SK-N-SH (cell line): Measurements from ENCODE around the gene L3MBTL2. TPM values are rescaled to one million over a fixed set of nuclear protein-coding genes. Genes with fewer than 3 reads are reported as not detected.

Experiments used
- CTCF ChIA-PET: fragments of 300-600, 350-600 bp; formaldehyde crosslinking; extraction: SDS; loops from one replicate; lab custom pipeline; 2021; lab: Yijun Ruan, JAX
- POLR2A ChIA-PET: fragments of 350-600 bp; sonication (Branson Sonifier 250); formaldehyde crosslinking; extraction: SDS; loops from one replicate; lab custom pipeline; 2020; ENCODE audit warnings: antibody characterized with exemption, inconsistent platforms; lab: Yijun Ruan, JAX
- DNase-seq: peaks from one replicate; pipeline ENCODE4 v3.0.0; 2012
- H2AFZ ChIP-seq: fragments of 200-600 bp; sonication (generic); 2 replicates; pipeline ENCODE4 v1.8.1; 2016; ENCODE audit warnings: antibody characterized with exemption, mild to moderate bottlenecking, low read depth
- H3F3A ChIP-seq: fragments of 200-600 bp; sonication (generic); replicated peaks from 2 replicates; pipeline ENCODE3; 2016; ENCODE audit warnings: antibody characterized with exemption, mild to moderate bottlenecking; ENCODE audit not compliant: insufficient read depth
- H3K27ac ChIP-seq, 2 experiments: fragments of 200-500 bp in 1 of 2; fragments of 200-600 bp in 1 of 2; sonication (Bioruptor generic) in 1 of 2; sonication (generic), shearing (Covaris generic) in 1 of 2; 2 replicates each; pipeline versions ENCODE4 v1.5.1 to v1.6.1; 2014 to 2016; ENCODE audit warnings: low read depth in 2 of 2, inconsistent platforms in 1 of 2, low read length in 1 of 2, mild to moderate bottlenecking in 1 of 2, mixed read lengths in 1 of 2
- H3K27me3 ChIP-seq: fragments of 200-600 bp; sonication (generic), shearing (Covaris generic); 2 replicates; pipeline ENCODE4 v1.6.1; 2016; ENCODE audit warnings: mixed run types; ENCODE audit not compliant: insufficient read depth
- H3K36me3 ChIP-seq, 2 experiments: fragments of 200-500 bp in 1 of 2; fragments of 200-600 bp in 1 of 2; sonication (Bioruptor generic) in 1 of 2; sonication (generic) in 1 of 2; replicated peaks in 1 of 2; 2 replicates each; pipeline versions ENCODE3 to v1.5.1; 2014 to 2016; ENCODE audit warnings: low read length in 1 of 2, mild to moderate bottlenecking in 1 of 2; ENCODE audit not compliant: insufficient read depth in 2 of 2, control insufficient read depth in 1 of 2
- H3K4me1 ChIP-seq, 2 experiments: fragments of 200-500 bp in 1 of 2; fragments of 200-600 bp in 1 of 2; sonication (Bioruptor generic) in 1 of 2; sonication (generic), shearing (Covaris generic) in 1 of 2; 2 replicates each; pipeline versions ENCODE4 v1.5.1 to v1.6.1; 2014 to 2016; ENCODE audit warnings: low read depth in 1 of 2, low read length in 1 of 2, mixed run types in 1 of 2; ENCODE audit not compliant: insufficient read depth in 2 of 2, control insufficient read depth in 1 of 2
- H3K4me2 ChIP-seq: fragments of 200-600 bp; sonication (generic), shearing (Covaris generic); 2 replicates; pipeline ENCODE4 v1.6.1; 2017; ENCODE audit warnings: mixed run types
- H3K4me3 ChIP-seq, 2 experiments: fragments of 200-500 bp in 1 of 2; fragments of 200-600 bp in 1 of 2; sonication (Bioruptor generic) in 1 of 2; sonication (generic), shearing (Covaris generic) in 1 of 2; 2 replicates each; pipeline versions ENCODE4 v1.5.1 to v1.8.1; 2014 to 2016; ENCODE audit warnings: low read depth in 2 of 2, inconsistent platforms in 1 of 2, low read length in 1 of 2, mild to moderate bottlenecking in 1 of 2, mixed read lengths in 1 of 2, moderate library complexity in 1 of 2
- H3K79me2 ChIP-seq: fragments of 200-600 bp; sonication (generic); 2 replicates; pipeline ENCODE4 v1.8.1; 2017; ENCODE audit warnings: mild to moderate bottlenecking; ENCODE audit not compliant: insufficient read depth
- H3K9ac ChIP-seq: fragments of 200-600 bp; sonication (generic); 2 replicates; pipeline ENCODE4 v1.6.1; 2017; ENCODE audit warnings: mixed run types
- H3K9me2 ChIP-seq: fragments of 200-600 bp; sonication (generic); 2 replicates; pipeline ENCODE4 v1.6.1; 2017; ENCODE audit warnings: mixed run types
- H3K9me3 ChIP-seq: fragments of 200-600 bp; sonication (generic); 2 replicates; pipeline ENCODE4 v1.6.1; 2017; ENCODE audit warnings: mixed run types, mild to moderate bottlenecking, moderate library complexity
- H4K20me1 ChIP-seq: fragments of 200-600 bp; sonication (generic); 2 replicates; pipeline ENCODE4 v1.6.1; 2017; ENCODE audit warnings: mild to moderate bottlenecking, mixed run types; ENCODE audit not compliant: insufficient read depth
- EP300 ChIP-seq, 2 experiments: IDR thresholded peaks; 2 replicates each; pipeline versions ENCODE4 v1.4.0 to v1.6.1; 2012; ENCODE audit warnings: borderline replicate concordance in 1 of 2, low read depth in 1 of 2, low read length in 1 of 2
- FOSL2 ChIP-seq: IDR thresholded peaks from 2 replicates; pipeline ENCODE4 v1.4.0; 2012; ENCODE audit warnings: low read depth, mild to moderate bottlenecking, moderate library complexity, borderline replicate concordance
- FOXJ3 ChIP-seq: sonication (generic); formaldehyde crosslinking; IDR thresholded peaks from 2 replicates; pipeline ENCODE4 v1.5.1; 2020; ENCODE audit warnings: mild to moderate bottlenecking, missing genetic modification reagents
- FOXM1 ChIP-seq: IDR thresholded peaks from 2 replicates; pipeline ENCODE4 v1.4.0; 2012; ENCODE audit warnings: low read depth, mild to moderate bottlenecking
- GATA2 ChIP-seq: sonication (generic); formaldehyde crosslinking; IDR thresholded peaks from 2 replicates; pipeline ENCODE4 v1.5.0; 2020; ENCODE audit warnings: mild to moderate bottlenecking, missing genetic modification reagents
- MEF2A ChIP-seq: IDR thresholded peaks from 2 replicates; pipeline ENCODE4 v1.4.0; 2012; ENCODE audit warnings: low read depth, borderline replicate concordance
- MXI1 ChIP-seq: IDR thresholded peaks from 2 replicates; pipeline ENCODE4 v1.6.1; 2012; ENCODE audit warnings: mild to moderate bottlenecking, low read depth, low read length, improper control_type of control experiment
- NFIC ChIP-seq: IDR thresholded peaks from 2 replicates; pipeline ENCODE4 v1.4.0; 2012; ENCODE audit warnings: borderline replicate concordance
- POLR2AphosphoS5 ChIP-seq: IDR thresholded peaks from 2 replicates; pipeline ENCODE4 v1.6.1; 2012; ENCODE audit warnings: low read depth, low read length
- RCOR1 ChIP-seq: fragments of 150-350 bp; IDR thresholded peaks from 2 replicates; pipeline ENCODE4 v1.6.1; 2017; ENCODE audit warnings: antibody characterized with exemption, low read length
- RFX5 ChIP-seq: IDR thresholded peaks from 2 replicates; pipeline ENCODE4 v1.6.1; 2012; ENCODE audit warnings: mild to moderate bottlenecking, improper control_type of control experiment, low read length
- RXRA ChIP-seq: IDR thresholded peaks from 2 replicates; pipeline ENCODE4 v1.4.0; 2012; ENCODE audit warnings: low read depth, mild to moderate bottlenecking, borderline replicate concordance
- SMC3 ChIP-seq: IDR thresholded peaks from 2 replicates; pipeline ENCODE4 v1.6.1; 2012; ENCODE audit warnings: low read depth, low read length, improper control_type of control experiment
- TEAD4 ChIP-seq: IDR thresholded peaks from 2 replicates; pipeline ENCODE4 v1.4.0; 2012; ENCODE audit warnings: mild to moderate bottlenecking, borderline replicate concordance; ENCODE audit not compliant: insufficient read depth
- WGBS: methylation state at CpG from one replicate; pipeline ENCODE4 v1.1.6; 2017; ENCODE audit warnings: low lambda C conversion rate; 5-methylcytosine and 5-hydroxymethylcytosine counted together
- polyA plus RNA-seq, 3 experiments: library from polyadenylated mRNA; depleted of rRNA; stranded (reverse); fragments of >200 nt; gene quantifications; 2 replicates each; pipeline ENCODE4 v1.2.3, GENCODE V29; 2012
- TF ChIP-seq, protein P1 (sequence below): IDR thresholded peaks from 2 replicates; pipeline ENCODE4 v1.4.0; 2012; ENCODE audit warnings: low read depth, borderline replicate concordance
- TF ChIP-seq, protein P2 (sequence below): IDR thresholded peaks from 2 replicates; pipeline ENCODE4; 2012
- TF ChIP-seq, protein P3 (sequence below): fragments of 150-350 bp; IDR thresholded peaks from 2 replicates; pipeline ENCODE4 v1.6.1; 2017; ENCODE audit warnings: antibody characterized with exemption, low read length, low read depth, borderline replicate concordance
- TF ChIP-seq, protein P4 (sequence below): IDR thresholded peaks from 2 replicates; pipeline ENCODE4 v1.6.1; 2012; ENCODE audit warnings: mild to moderate bottlenecking, low read depth, low read length, moderate library complexity
- TF ChIP-seq, protein P5 (sequence below): fragments of 200-600 bp; sonication (generic); IDR thresholded peaks from 2 replicates; pipeline ENCODE4 v1.6.1; 2017; ENCODE audit warnings: antibody characterized with exemption, mild to moderate bottlenecking, moderate library complexity

L3MBTL2 gene
- polyA plus RNA-seq, 1 of the 3 experiments (the other 2 are of a cell fraction), result 13.3 TPM

DNA sequence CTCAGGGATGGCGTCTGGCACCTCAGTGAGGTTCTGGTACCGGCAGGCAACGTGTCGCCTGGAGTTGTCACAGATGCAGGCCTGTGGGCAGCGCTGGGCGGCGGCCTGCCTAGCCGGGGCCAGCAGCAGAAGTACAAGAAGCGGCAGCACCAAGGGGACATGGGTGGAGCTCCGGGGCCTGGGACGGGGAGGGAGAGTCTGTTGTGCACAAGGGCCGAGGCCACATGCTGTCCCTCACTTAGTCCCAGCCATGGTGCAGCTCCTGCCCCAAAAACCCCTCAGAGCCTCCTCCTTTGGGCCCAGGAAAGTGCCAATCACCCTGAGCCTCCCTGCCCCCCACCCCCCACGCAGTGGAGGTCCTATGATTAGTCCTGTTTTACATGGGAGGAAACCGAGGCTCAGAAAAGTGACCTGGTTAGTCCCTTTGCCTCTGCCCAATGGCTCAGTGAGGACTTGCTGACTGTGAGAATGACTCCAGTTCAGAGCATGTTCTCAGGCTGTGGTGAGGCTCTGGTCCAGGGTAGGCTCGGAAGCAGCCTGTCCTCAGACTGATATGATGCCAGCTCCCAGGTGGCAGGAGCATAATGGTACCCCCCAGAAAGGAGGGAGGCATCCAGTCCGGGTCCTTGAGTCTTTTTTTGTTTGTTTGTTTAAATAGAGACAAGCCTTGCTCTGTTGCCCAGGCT lies 34.5 kb downstream of the L3MBTL2 start:
- H3F3A ChIP-seq, result no peaks in the 10 kb centered on the region
- TF ChIP-seq FOXM1 (no peak), FOXJ3 (CRISPR knock-in tag) (no peak), FOSL2 (no peak), SMC3 (no peak), POLR2AphosphoS5 (no peak), NFIC (no peak), RFX5 (no peak), MXI1 (no peak), EP300 (IDR thresholded peaks at IDR 0.05; ENCODE audit: borderline replicate concordance in 1 of 2, low read depth in 1 of 2, low read length in 1 of 2) (no peak), RXRA (no peak), GATA2 (CRISPR knock-in tag) (no peak), MEF2A (no peak), TEAD4 (no peak), RCOR1 (no peak)
- TF ChIP-seq, protein P1, sequence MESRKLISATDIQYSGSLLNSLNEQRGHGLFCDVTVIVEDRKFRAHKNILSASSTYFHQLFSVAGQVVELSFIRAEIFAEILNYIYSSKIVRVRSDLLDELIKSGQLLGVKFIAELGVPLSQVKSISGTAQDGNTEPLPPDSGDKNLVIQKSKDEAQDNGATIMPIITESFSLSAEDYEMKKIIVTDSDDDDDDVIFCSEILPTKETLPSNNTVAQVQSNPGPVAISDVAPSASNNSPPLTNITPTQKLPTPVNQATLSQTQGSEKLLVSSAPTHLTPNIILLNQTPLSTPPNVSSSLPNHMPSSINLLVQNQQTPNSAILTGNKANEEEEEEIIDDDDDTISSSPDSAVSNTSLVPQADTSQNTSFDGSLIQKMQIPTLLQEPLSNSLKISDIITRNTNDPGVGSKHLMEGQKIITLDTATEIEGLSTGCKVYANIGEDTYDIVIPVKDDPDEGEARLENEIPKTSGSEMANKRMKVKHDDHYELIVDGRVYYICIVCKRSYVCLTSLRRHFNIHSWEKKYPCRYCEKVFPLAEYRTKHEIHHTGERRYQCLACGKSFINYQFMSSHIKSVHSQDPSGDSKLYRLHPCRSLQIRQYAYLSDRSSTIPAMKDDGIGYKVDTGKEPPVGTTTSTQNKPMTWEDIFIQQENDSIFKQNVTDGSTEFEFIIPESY, result no peak
- TF ChIP-seq, protein P2, sequence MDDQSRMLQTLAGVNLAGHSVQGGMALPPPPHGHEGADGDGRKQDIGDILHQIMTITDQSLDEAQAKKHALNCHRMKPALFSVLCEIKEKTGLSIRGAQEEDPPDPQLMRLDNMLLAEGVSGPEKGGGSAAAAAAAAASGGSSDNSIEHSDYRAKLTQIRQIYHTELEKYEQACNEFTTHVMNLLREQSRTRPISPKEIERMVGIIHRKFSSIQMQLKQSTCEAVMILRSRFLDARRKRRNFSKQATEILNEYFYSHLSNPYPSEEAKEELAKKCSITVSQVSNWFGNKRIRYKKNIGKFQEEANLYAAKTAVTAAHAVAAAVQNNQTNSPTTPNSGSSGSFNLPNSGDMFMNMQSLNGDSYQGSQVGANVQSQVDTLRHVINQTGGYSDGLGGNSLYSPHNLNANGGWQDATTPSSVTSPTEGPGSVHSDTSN, result no peak
- TF ChIP-seq, protein P3, sequence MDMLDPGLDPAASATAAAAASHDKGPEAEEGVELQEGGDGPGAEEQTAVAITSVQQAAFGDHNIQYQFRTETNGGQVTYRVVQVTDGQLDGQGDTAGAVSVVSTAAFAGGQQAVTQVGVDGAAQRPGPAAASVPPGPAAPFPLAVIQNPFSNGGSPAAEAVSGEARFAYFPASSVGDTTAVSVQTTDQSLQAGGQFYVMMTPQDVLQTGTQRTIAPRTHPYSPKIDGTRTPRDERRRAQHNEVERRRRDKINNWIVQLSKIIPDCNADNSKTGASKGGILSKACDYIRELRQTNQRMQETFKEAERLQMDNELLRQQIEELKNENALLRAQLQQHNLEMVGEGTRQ, result no peak
- TF ChIP-seq, protein P4, sequence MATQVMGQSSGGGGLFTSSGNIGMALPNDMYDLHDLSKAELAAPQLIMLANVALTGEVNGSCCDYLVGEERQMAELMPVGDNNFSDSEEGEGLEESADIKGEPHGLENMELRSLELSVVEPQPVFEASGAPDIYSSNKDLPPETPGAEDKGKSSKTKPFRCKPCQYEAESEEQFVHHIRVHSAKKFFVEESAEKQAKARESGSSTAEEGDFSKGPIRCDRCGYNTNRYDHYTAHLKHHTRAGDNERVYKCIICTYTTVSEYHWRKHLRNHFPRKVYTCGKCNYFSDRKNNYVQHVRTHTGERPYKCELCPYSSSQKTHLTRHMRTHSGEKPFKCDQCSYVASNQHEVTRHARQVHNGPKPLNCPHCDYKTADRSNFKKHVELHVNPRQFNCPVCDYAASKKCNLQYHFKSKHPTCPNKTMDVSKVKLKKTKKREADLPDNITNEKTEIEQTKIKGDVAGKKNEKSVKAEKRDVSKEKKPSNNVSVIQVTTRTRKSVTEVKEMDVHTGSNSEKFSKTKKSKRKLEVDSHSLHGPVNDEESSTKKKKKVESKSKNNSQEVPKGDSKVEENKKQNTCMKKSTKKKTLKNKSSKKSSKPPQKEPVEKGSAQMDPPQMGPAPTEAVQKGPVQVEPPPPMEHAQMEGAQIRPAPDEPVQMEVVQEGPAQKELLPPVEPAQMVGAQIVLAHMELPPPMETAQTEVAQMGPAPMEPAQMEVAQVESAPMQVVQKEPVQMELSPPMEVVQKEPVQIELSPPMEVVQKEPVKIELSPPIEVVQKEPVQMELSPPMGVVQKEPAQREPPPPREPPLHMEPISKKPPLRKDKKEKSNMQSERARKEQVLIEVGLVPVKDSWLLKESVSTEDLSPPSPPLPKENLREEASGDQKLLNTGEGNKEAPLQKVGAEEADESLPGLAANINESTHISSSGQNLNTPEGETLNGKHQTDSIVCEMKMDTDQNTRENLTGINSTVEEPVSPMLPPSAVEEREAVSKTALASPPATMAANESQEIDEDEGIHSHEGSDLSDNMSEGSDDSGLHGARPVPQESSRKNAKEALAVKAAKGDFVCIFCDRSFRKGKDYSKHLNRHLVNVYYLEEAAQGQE, result no peak
- TF ChIP-seq, protein P5, sequence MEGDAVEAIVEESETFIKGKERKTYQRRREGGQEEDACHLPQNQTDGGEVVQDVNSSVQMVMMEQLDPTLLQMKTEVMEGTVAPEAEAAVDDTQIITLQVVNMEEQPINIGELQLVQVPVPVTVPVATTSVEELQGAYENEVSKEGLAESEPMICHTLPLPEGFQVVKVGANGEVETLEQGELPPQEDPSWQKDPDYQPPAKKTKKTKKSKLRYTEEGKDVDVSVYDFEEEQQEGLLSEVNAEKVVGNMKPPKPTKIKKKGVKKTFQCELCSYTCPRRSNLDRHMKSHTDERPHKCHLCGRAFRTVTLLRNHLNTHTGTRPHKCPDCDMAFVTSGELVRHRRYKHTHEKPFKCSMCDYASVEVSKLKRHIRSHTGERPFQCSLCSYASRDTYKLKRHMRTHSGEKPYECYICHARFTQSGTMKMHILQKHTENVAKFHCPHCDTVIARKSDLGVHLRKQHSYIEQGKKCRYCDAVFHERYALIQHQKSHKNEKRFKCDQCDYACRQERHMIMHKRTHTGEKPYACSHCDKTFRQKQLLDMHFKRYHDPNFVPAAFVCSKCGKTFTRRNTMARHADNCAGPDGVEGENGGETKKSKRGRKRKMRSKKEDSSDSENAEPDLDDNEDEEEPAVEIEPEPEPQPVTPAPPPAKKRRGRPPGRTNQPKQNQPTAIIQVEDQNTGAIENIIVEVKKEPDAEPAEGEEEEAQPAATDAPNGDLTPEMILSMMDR, result no peak
- no peak overlapping the region for H3K27ac ChIP-seq
- no peak overlapping the region for H3K4me3 ChIP-seq
- H3K36me3 ChIP-seq, result no peaks in the 10 kb centered on the region
- no peaks in the 10 kb centered on the region for H3K9me3 ChIP-seq
- DNase-seq, result no peak
- ChIA-PET POLR2A (no interaction called here), CTCF (no interaction called here)
- H4K20me1 ChIP-seq, result no peaks in the 10 kb centered on the region
- H3K4me2 ChIP-seq, result no peak overlapping the region
- H3K27me3 ChIP-seq, result no peaks in the 10 kb centered on the region
- H3K79me2 ChIP-seq, result no peaks in the 10 kb centered on the region
- 91% methylated on average over 6 of the region's 16 CpGs for WGBS
- no peak overlapping the region for H2AFZ ChIP-seq
- no peak overlapping the region for H3K9ac ChIP-seq
- H3K9me2 ChIP-seq, result no peaks in the 10 kb centered on the region
- no peaks in the 10 kb centered on the region; a peak in 1 of 4 replicates for H3K4me1 ChIP-seq
